Measurements from ENCODE around the gene RIMS1.

The RIMS1 gene, protein sequence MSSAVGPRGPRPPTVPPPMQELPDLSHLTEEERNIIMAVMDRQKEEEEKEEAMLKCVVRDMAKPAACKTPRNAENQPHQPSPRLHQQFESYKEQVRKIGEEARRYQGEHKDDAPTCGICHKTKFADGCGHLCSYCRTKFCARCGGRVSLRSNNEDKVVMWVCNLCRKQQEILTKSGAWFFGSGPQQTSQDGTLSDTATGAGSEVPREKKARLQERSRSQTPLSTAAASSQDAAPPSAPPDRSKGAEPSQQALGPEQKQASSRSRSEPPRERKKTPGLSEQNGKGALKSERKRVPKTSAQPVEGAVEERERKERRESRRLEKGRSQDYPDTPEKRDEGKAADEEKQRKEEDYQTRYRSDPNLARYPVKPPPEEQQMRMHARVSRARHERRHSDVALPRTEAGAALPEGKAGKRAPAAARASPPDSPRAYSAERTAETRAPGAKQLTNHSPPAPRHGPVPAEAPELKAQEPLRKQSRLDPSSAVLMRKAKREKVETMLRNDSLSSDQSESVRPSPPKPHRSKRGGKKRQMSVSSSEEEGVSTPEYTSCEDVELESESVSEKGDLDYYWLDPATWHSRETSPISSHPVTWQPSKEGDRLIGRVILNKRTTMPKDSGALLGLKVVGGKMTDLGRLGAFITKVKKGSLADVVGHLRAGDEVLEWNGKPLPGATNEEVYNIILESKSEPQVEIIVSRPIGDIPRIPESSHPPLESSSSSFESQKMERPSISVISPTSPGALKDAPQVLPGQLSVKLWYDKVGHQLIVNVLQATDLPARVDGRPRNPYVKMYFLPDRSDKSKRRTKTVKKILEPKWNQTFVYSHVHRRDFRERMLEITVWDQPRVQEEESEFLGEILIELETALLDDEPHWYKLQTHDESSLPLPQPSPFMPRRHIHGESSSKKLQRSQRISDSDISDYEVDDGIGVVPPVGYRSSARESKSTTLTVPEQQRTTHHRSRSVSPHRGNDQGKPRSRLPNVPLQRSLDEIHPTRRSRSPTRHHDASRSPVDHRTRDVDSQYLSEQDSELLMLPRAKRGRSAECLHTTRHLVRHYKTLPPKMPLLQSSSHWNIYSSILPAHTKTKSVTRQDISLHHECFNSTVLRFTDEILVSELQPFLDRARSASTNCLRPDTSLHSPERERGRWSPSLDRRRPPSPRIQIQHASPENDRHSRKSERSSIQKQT (N-terminal part only)

GRCh38 chr6:71886184-71887005 lies at the start of gene RIMS1:
RIMS1 (plus strand) TSS chr6:71886550; CDS start chr6:71887024, 474 bp downstream.
- DNase-seq, result no peak

- no peak for DNase-seq
Observed at GRCh38 chr6:71851214-71851613, 35.1 kb upstream of the RIMS1 start.

- no peak for DNase-seq
Observed at GRCh38 chr6:71852948-71853347, 33.4 kb upstream of the RIMS1 start.

DNA sequence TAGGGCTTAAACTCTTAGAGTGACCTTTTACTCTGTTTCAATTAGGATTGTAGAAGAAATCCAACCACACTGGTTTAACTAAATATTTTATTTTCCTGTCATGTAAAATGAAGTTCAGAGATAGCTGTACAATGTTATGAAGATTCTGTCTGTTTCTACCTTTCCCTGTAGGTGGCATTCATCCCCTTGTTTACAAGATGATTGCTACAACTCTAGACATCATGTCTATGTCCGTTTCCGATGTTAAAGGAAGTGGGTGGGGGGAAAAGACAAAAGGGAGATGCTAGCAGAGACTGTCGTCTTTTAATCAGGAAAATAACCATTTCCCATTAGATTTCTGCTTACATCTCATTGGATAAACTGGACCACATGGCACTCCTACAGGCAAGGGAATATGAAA lies 30.9 kb upstream of the RIMS1 start:
- no peak for DNase-seq

DNA sequence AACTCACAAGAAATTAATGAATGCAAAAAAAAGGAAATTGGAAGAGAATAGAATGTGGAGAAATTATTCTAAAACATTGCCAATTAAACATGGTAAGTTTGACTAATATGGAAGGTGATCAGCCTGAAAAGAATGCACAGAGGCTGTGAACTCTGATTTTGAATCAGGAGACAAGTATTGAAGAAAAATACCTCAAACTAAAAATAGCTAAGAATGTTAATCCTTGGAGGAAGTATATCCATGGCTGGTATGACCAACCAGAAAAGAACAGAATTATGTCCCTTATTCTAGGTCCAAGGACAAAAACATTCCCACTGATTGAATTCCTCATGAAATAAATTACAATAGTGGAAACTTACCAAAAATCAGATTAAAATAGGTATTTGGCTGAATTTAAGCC lies 7.3 kb upstream of the RIMS1 start:
- DNase-seq, result no peak

- no peak for DNase-seq
Observed at GRCh38 chr6:71887006-71887743, 825 bp downstream of the RIMS1 start.

GRCh38 chr6:71887744-71888230 lies 1.4 kb downstream of the RIMS1 start:
- DNase-seq, result no peak

DNA sequence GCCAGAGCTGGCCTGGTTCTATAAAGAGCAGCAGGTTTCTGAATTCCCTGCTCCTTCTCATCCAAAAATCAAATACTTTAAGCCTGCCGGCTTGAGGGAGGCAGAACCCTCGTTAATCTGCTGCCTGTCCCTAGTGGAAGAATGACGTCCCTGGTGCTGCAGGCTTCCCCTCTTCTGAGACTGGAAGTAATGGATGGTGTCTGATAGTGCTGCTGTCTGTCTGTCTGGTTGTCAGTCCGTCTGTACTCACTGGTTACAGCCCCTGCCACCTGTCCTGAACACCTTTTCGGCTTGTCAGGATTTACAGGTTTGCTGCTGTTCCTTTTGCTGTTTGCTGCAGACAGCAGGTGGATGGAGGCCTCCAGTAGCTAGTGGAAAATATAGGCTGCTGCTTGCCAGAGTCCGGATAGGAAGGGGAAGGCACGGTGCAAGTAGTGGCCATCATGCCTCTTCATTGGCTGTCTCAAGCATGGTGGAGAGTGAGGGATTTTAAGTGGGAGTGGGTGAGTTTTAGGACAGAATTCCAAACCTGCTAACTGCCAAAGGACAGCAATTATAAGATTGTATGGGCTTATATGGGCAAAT lies 2.5 kb downstream of the RIMS1 start:
- no peak for DNase-seq

GRCh38 chr6:71889366-71889765 lies 3.0 kb downstream of the RIMS1 start:
- DNase-seq, result no peak

DNA sequence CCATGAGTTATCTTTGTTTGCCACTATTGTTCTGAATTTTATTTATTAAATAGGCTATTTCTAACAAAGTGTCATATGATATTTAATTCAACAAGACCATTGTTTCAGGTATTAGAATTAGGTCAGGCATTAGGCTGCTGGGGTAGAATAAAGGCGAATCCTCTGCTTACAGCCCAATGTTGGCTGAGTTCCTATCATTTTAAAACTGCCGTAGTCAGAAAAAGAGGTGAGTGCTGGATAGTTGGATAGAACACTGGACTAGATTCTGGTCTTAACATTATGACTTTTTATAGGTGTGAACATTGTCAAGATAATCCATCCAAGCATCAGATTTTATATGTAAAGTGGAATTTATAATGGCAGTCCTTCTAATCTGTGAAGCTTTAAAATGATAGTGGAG lies 6.3 kb downstream of the RIMS1 start:
- DNase-seq, result no peak

- DNase-seq, result no peak
Observed at GRCh38 chr6:71900642-71901041, 14.3 kb downstream of the RIMS1 start.

DNA sequence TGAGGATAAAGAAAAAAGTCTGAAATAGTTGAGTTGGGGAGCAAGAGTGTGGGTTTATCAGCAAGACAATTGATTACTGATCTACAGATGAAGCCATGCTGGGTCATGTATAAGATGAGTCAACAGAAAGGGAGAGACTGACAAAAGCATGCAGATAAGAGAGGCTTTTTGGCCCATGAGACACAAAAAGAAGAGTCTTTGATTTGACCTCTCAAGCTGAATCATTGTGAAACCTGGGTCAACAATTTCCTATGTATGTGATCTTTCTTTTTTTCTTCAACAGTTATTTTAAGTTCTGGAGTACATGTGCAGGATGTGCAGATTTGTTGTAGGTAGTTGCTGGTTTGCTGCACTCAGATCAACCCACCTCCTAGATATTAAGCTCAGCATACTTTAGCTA lies 15.9 kb downstream of the RIMS1 start:
- DNase-seq, result no peak

DNA sequence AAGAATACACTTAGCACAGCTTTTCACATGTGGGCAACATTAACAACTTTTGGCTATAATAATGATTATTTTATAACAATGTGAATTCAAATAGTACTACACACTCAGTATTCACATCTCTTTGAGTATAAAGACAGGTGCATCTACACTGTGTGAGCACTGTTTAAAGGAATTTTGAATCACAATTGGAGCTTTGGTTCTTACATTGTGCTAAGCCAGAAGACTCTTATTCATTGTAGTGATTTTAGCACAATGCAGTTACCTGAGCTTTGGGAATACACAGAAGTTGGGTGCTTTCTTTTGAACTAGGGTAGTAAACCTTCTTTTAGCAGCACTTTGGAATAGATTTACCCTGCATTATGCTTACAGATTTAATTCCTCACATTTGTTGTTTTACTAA lies 20.5 kb downstream of the RIMS1 start:
- no peak for DNase-seq

GRCh38 chr6:71908162-71908765 lies 21.9 kb downstream of the RIMS1 start:
- no peak for DNase-seq

- DNase-seq, result no peak
Observed at GRCh38 chr6:71913444-71914234, 27.3 kb downstream of the RIMS1 start.

DNA sequence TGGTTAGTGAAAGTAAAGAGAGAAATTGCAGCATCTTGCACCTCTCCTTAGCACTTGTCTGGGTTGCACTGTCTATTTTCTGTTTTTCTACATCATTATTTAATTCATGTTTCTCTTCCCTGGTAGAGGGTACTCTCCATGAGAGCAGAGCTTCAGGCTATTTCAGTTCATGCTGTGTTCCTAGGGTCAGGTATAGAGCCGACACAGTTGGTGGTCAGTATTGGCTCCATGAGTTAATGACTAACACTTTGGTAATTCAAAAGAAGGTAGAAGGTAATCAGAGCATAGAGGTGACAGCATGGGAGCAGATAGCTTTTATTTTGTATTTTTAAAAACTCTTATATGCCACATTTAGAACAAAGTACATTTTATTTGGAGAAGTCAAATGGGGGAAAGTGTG lies 42.7 kb downstream of the RIMS1 start:
- DNase-seq, result no peak

- no peak for DNase-seq
Observed at GRCh38 chr6:71933881-71934280, 47.5 kb downstream of the RIMS1 start.

GRCh38 chr6:71965404-71965803 lies 79.1 kb downstream of the RIMS1 start:
- DNase-seq, result no peak

- DNase-seq, result no peak
Observed at GRCh38 chr6:71967436-71967835, 81.1 kb downstream of the RIMS1 start.

DNA sequence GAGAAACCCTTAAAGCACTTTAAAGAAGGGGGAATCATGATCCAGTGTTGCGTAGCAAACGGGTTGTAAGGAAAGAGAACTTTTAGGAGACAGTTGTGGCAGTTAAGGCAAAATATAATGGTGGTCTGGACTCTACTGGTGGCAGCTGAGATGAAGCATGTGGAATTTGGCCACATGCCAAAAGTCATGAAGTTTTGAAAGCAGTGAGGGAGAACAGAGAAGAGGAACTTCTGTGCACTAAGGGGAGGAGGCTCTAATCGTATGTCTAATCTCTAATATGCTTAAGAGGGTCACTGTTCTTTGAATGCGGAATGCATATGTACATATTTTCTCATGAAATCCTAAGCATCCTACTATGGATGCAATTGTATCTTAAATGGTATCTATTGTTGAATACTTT lies 91.5 kb downstream of the RIMS1 start:
- no peak for DNase-seq
